ENCODE results near the gene FIG4.
"Not testable (repeated sequence)": the region's sequence is repeated elsewhere in the genome, so short reads cannot be mapped to it uniquely, and the experiment has no call there.

FIG4 gene

GRCh38 chr6:109853951-109854350 is 162.9 kb downstream of the FIG4 start:
- no peak for DNase-seq (ENCODE audit: low spot score)

GRCh38 chr6:109854541-109855308 is 163.6 kb downstream of the FIG4 start:
- no peak for DNase-seq (ENCODE audit: low spot score)

- not testable (repeated sequence) for DNase-seq (ENCODE audit: low spot score)
These were observed 164.5 kb downstream of the FIG4 start for GRCh38 chr6:109855476-109856040.

- DNase-seq (ENCODE audit: low spot score): no peak
These were observed 170.8 kb downstream of the FIG4 start for GRCh38 chr6:109861946-109862345.

GRCh38 chr6:109864050-109864449 is 173.0 kb downstream of the FIG4 start:
- no peak for DNase-seq (ENCODE audit: low spot score)

- no peak for DNase-seq (ENCODE audit: low spot score)
These were observed 174.9 kb downstream of the FIG4 start for GRCh38 chr6:109865968-109866367.

- no peak for DNase-seq (ENCODE audit: low spot score)
These were observed 176.2 kb downstream of the FIG4 start for GRCh38 chr6:109867009-109867969.

GRCh38 chr6:109867970-109868358 is 176.9 kb downstream of the FIG4 start:
- DNase-seq (ENCODE audit: low spot score): no peak

- not testable (repeated sequence) for DNase-seq (ENCODE audit: low spot score)
These were observed 178.4 kb downstream of the FIG4 start for GRCh38 chr6:109869398-109870088.

- no peak for DNase-seq (ENCODE audit: low spot score)
These were observed 179.0 kb downstream of the FIG4 start for GRCh38 chr6:109870089-109870410.

- DNase-seq (ENCODE audit: low spot score): no peak
These were observed 181.5 kb downstream of the FIG4 start for GRCh38 chr6:109872549-109872948.

GRCh38 chr6:109872968-109873545 is 182.0 kb downstream of the FIG4 start:
- DNase-seq (ENCODE audit: low spot score): no peak

GRCh38 chr6:109874086-109874485 is 183.0 kb downstream of the FIG4 start:
- DNase-seq (ENCODE audit: low spot score): no peak

- no peak for DNase-seq (ENCODE audit: low spot score)
These were observed 183.5 kb downstream of the FIG4 start for GRCh38 chr6:109874621-109875020.

Data from GM03348 (cell line).